Measurements from ENCODE around the gene LRMDA. TPM values are rescaled to one million over a fixed set of nuclear protein-coding genes. Genes with fewer than 3 reads are reported as not detected.

The LRMDA gene
- total and polyA plus RNA-seq, 10 of the 15 experiments (the other 5 are each of a cell fraction or from before 2014, with no cell fraction given) = 0.07 to 0.54 (median 0.29) TPM; not detected in 4

- CTCF ChIA-PET = no interaction called here
- WGBS (ENCODE audit: insufficient coverage, insufficient replicate concordance, low lambda C conversion rate, missing lambda C conversion rate) = 3% methylated on average over 2 of the region's 2 CpGs
Measured at GRCh38 chr10:76388321-76389023, 957.0 kb downstream of the LRMDA start.

More at GRCh38 chr10:76388321-76389023, 957.0 kb downstream of the LRMDA start:
- FAIRE-seq (no peak), DNase-seq (ENCODE audit: low read depth, low spot score) (no peak), ATAC-seq (no peak)
- no TSS peak for BruUV-seq (replicated peaks)
- Histone ChIP-seq H2AFZ (ENCODE audit: control insufficient read depth, low read depth, low read length) (no peak overlapping the region), H3K27ac (ENCODE audit: control insufficient read depth, insufficient read depth) (no peak overlapping the region), H3K79me2 (ENCODE audit: control insufficient read depth, insufficient read depth, low read length) (no peaks in the 10 kb centered on the region), H3K36me3 (ENCODE audit: control insufficient read depth in 2 of 2, insufficient read depth in 2 of 2, low read length in 1 of 2) (no peaks in the 10 kb centered on the region), H3K4me2 (ENCODE audit: control insufficient read depth, insufficient read depth) (no peak overlapping the region), H3K9me3 (replicated peaks; ENCODE audit: control insufficient read depth, insufficient read depth, low read length) (no peaks in the 10 kb centered on the region), H4K20me1 (ENCODE audit: control insufficient read depth, insufficient read depth) (no peaks in the 10 kb centered on the region), H3K9ac (ENCODE audit: control insufficient read depth, insufficient read depth, low read length) (no peak overlapping the region), H3K4me1 (ENCODE audit: control insufficient read depth, insufficient read depth, low read length) (no peaks in the 10 kb centered on the region), H3K4me3 (no peak overlapping the region), H3K27me3 (replicated peaks in 1 of 2; ENCODE audit: control insufficient read depth in 2 of 2, insufficient read depth in 2 of 2, low read length in 1 of 2) (no peaks in the 10 kb centered on the region)
- in situ Hi-C loops (cut with MboI) = no loop called here
- intact Hi-C loops (cut with micrococcal nuclease; ENCODE audit: unreplicated experiment) = no loop called here
- TF ChIP-seq ZNF384 (IDR thresholded peaks at IDR 0.05; ENCODE audit: borderline replicate concordance, low read depth, low read length) = no peak
- no peak for TF ChIP-seq TCF3 (IDR thresholded peaks at IDR 0.05; ENCODE audit: borderline replicate concordance, insufficient read depth, low read depth, low read length)
- TF ChIP-seq CBX5 (IDR thresholded peaks at IDR 0.05; ENCODE audit: low read depth) = no peak
- no peak for TF ChIP-seq CREB1 (IDR thresholded peaks at IDR 0.05; ENCODE audit: low read depth)
- no peak for TF ChIP-seq RELB (IDR thresholded peaks at IDR 0.05; ENCODE audit: low read depth)
- TF ChIP-seq SUPT20H (IDR thresholded peaks at IDR 0.05; ENCODE audit: borderline replicate concordance, control insufficient read depth, low read depth, low read length) = no peak
- no peak for TF ChIP-seq SREBF2 (IDR thresholded peaks at IDR 0.05; ENCODE audit: low read length)
- TF ChIP-seq SMC3 (IDR thresholded peaks at IDR 0.05; ENCODE audit: borderline replicate concordance, low read length) = no peak
- no peak for TF ChIP-seq EGR1 (IDR thresholded peaks at IDR 0.05; ENCODE audit: borderline replicate concordance in 1 of 2, low read depth in 2 of 2, low read length in 2 of 2)
- TF ChIP-seq FOXK2 (IDR thresholded peaks at IDR 0.05) = no peak
- TF ChIP-seq PAX5 (IDR thresholded peaks at IDR 0.05; ENCODE audit: borderline replicate concordance, low read depth, low read length) = no peak
- ChIA-PET POLR2A (interaction anchor here (0.6 kb wide), 1 partner anchor 10 kb away, joined by 4 read pairs; no protein-coding TSS in a partner anchor), RAD21 (ENCODE audit: unreplicated experiment) (no interaction called here), SMC1A (ENCODE audit: uncharacterized antibody, unreplicated experiment) (no interaction called here)

Data from GM12878 (cell line).